NCI-H1417 treated with DMSO at 0.1 percent for 48 hours (cell line): Measurements from ENCODE around the gene DAP.
"Not testable (repeated sequence)": the region's sequence is repeated elsewhere in the genome, so short reads cannot be mapped to it uniquely, and the experiment has no call there.

Experiments
- DNase-seq: peaks from one replicate; lab custom pipeline; 2025; lab: John Stamatoyannopoulos, UW

DAP gene

GRCh38 chr5:10671041-10672008, 89.7 kb downstream of the DAP start:
- DNase-seq = no peak

GRCh38 chr5:10669983-10670382, 91.1 kb downstream of the DAP start:
- DNase-seq = no peak

GRCh38 chr5:10668697-10669096, 92.3 kb downstream of the DAP start:
- no peak for DNase-seq

- DNase-seq = no peak
Observed at GRCh38 chr5:10667431-10668057, 93.5 kb downstream of the DAP start.

- DNase-seq = no peak
Observed at GRCh38 chr5:10666531-10667299, 94.3 kb downstream of the DAP start.

GRCh38 chr5:10665799-10666198, 95.2 kb downstream of the DAP start:
- DNase-seq = no peak

- DNase-seq = not testable (repeated sequence)
Observed at GRCh38 chr5:10664180-10664769, 96.8 kb downstream of the DAP start.

GRCh38 chr5:10663489-10664179, 97.4 kb downstream of the DAP start:
- DNase-seq = no peak

GRCh38 chr5:10662661-10663488, 98.2 kb downstream of the DAP start:
- no peak for DNase-seq

GRCh38 chr5:10662083-10662482, 99.0 kb downstream of the DAP start:
- no peak for DNase-seq

- no peak for DNase-seq
Observed at GRCh38 chr5:10661401-10661800, 99.6 kb downstream of the DAP start.

GRCh38 chr5:10660720-10661387, 100.2 kb downstream of the DAP start:
- no peak for DNase-seq

GRCh38 chr5:10660135-10660534, 100.9 kb downstream of the DAP start:
- no peak for DNase-seq

GRCh38 chr5:10658265-10658664, 102.8 kb downstream of the DAP start:
- no peak for DNase-seq

GRCh38 chr5:10655972-10656830, 104.8 kb downstream of the DAP start:
- no peak for DNase-seq

- no peak for DNase-seq
Observed at GRCh38 chr5:10655161-10655971, 105.7 kb downstream of the DAP start.

- no peak for DNase-seq
Observed at GRCh38 chr5:10654566-10654965, 106.5 kb downstream of the DAP start.

- no peak for DNase-seq
Observed at GRCh38 chr5:10653751-10654400, 107.2 kb downstream of the DAP start.
